Dedifferentiated amniotic fluid mesenchymal stem cell (primary cell): ENCODE data around the gene RELT.

ENCODE experiments used
- DNase-seq: peaks from one replicate; pipeline ENCODE4 v3.0.0-alpha.2; 2016; ENCODE audit errors: extremely low spot score

Gene RELT

GRCh38 chr11:73376160-73376802, at the start of gene RELT:
TSS of gene RELT (plus strand) at chr11:73376399. CDS start at chr11:73389137, 12,738 bp downstream.
- peak; percentile 81 for DNase-seq

GRCh38 chr11:73326929-73327811, 49.0 kb upstream of the RELT start:
- no peak for DNase-seq

GRCh38 chr11:73327812-73328364, 48.3 kb upstream of the RELT start:
- no peak for DNase-seq

- DNase-seq: no peak
Observed at GRCh38 chr11:73330569-73331093, 45.6 kb upstream of the RELT start.

GRCh38 chr11:73331138-73331916, 44.9 kb upstream of the RELT start:
- no peak for DNase-seq

GRCh38 chr11:73333173-73333572, 43.0 kb upstream of the RELT start:
- no peak for DNase-seq

GRCh38 chr11:73333640-73334383, 42.4 kb upstream of the RELT start:
- no peak for DNase-seq

- no peak for DNase-seq
Observed at GRCh38 chr11:73334384-73335203, 41.6 kb upstream of the RELT start.

- DNase-seq: peak; percentile 84
Observed at GRCh38 chr11:73335204-73335923, 40.8 kb upstream of the RELT start.

- no peak for DNase-seq
Observed at GRCh38 chr11:73337846-73338245, 38.4 kb upstream of the RELT start.

GRCh38 chr11:73338279-73338678, 37.9 kb upstream of the RELT start:
- DNase-seq: no peak

- no peak for DNase-seq
Observed at GRCh38 chr11:73340164-73340563, 36.0 kb upstream of the RELT start.

- no peak for DNase-seq
Observed at GRCh38 chr11:73342633-73343032, 33.6 kb upstream of the RELT start.

- no peak for DNase-seq
Observed at GRCh38 chr11:73343076-73343873, 32.9 kb upstream of the RELT start.

GRCh38 chr11:73344191-73344607, 32.0 kb upstream of the RELT start:
- no peak for DNase-seq

- no peak for DNase-seq
Observed at GRCh38 chr11:73345481-73346160, 30.6 kb upstream of the RELT start.

GRCh38 chr11:73346186-73346935, 29.8 kb upstream of the RELT start:
- no peak for DNase-seq
